K562 (cell line): Measurements from ENCODE around the gene CSN1S1. TPM values are rescaled to one million over a fixed set of nuclear protein-coding genes. Genes with fewer than 3 reads are reported as not detected.

Source experiments
- CBX3 ChIP-seq, 2 experiments: IDR thresholded peaks; 1 replicate in 1 of 2; 2 replicates in 1 of 2; pipeline ENCODE4 v1.6.1; 2012; ENCODE audit warnings: inconsistent platforms in 2 of 2, low read length in 2 of 2, borderline replicate concordance in 1 of 2, control low read depth in 1 of 2
- HDAC8 ChIP-seq: fragments of 450-650 bp; IDR thresholded peaks from 2 replicates; pipeline ENCODE4 v1.6.1; 2016; ENCODE audit warnings: mild to moderate bottlenecking, missing genetic modification characterization, moderate library complexity, missing compliant biosample characterization
- polyA plus RNA-seq, 8 experiments: library from polyadenylated mRNA; depleted of rRNA in 4 of 8; stranded (reverse) in 5 of 8; unstranded in 3 of 8; fragments of >200 nt; fragmentation: Nextera tagmentation in 2 of 8; fragmentation: Illumina TruSeq in 1 of 8; extraction: Ambion mirVana in 2 of 8; extraction: Trizol in 1 of 8; gene quantifications; 2 replicates each; pipeline versions ENCODE4 v1.2.1 to v1.2.3, GENCODE V29; 2011 to 2014; ENCODE audit warnings: inconsistent platforms in 1 of 8, missing spikeins in 1 of 8
- total RNA-seq, 7 experiments: library from RNA; depleted of rRNA in 6 of 7; stranded (reverse); fragments of >200 nt in 6 of 7; fragmentation: Illumina TruSeq in 2 of 7; extraction: Trizol in 2 of 7; gene quantifications; 2 replicates each; pipeline versions ENCODE4 v1.2.1 to v1.2.3, GENCODE V29; 2011 to 2021; ENCODE audit warnings: low replicate concordance in 1 of 7
- TF ChIP-seq, protein P1 (sequence below): fragments of 450-650 bp; IDR thresholded peaks from 2 replicates; pipeline ENCODE4 v1.6.1; 2016; ENCODE audit warnings: mild to moderate bottlenecking, moderate library complexity

The CSN1S1 gene
- total and polyA plus RNA-seq, 9 of the 15 experiments (the other 6 are each of a cell fraction or from before 2014, with no cell fraction given) = not detected

DNA sequence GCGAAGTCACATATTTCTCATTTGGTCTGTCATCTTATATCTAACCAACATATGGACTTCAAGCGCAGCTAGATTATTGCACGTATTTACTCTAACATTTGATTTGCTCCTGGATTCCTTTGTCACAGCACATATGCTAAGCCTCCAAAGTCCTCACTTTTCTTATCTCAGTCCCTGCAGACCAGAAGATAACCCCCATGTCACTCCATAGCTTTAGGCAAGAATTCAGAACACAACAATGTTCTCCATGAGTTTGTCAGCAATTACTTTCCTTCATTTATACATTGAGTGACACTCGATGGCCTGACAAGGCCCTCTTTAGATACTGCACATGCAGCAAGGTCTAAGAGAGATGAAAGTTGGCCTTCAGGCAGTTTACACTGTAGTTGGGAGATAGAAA is 60.1 kb downstream of the CSN1S1 start (continued):
- TF ChIP-seq, protein P1, sequence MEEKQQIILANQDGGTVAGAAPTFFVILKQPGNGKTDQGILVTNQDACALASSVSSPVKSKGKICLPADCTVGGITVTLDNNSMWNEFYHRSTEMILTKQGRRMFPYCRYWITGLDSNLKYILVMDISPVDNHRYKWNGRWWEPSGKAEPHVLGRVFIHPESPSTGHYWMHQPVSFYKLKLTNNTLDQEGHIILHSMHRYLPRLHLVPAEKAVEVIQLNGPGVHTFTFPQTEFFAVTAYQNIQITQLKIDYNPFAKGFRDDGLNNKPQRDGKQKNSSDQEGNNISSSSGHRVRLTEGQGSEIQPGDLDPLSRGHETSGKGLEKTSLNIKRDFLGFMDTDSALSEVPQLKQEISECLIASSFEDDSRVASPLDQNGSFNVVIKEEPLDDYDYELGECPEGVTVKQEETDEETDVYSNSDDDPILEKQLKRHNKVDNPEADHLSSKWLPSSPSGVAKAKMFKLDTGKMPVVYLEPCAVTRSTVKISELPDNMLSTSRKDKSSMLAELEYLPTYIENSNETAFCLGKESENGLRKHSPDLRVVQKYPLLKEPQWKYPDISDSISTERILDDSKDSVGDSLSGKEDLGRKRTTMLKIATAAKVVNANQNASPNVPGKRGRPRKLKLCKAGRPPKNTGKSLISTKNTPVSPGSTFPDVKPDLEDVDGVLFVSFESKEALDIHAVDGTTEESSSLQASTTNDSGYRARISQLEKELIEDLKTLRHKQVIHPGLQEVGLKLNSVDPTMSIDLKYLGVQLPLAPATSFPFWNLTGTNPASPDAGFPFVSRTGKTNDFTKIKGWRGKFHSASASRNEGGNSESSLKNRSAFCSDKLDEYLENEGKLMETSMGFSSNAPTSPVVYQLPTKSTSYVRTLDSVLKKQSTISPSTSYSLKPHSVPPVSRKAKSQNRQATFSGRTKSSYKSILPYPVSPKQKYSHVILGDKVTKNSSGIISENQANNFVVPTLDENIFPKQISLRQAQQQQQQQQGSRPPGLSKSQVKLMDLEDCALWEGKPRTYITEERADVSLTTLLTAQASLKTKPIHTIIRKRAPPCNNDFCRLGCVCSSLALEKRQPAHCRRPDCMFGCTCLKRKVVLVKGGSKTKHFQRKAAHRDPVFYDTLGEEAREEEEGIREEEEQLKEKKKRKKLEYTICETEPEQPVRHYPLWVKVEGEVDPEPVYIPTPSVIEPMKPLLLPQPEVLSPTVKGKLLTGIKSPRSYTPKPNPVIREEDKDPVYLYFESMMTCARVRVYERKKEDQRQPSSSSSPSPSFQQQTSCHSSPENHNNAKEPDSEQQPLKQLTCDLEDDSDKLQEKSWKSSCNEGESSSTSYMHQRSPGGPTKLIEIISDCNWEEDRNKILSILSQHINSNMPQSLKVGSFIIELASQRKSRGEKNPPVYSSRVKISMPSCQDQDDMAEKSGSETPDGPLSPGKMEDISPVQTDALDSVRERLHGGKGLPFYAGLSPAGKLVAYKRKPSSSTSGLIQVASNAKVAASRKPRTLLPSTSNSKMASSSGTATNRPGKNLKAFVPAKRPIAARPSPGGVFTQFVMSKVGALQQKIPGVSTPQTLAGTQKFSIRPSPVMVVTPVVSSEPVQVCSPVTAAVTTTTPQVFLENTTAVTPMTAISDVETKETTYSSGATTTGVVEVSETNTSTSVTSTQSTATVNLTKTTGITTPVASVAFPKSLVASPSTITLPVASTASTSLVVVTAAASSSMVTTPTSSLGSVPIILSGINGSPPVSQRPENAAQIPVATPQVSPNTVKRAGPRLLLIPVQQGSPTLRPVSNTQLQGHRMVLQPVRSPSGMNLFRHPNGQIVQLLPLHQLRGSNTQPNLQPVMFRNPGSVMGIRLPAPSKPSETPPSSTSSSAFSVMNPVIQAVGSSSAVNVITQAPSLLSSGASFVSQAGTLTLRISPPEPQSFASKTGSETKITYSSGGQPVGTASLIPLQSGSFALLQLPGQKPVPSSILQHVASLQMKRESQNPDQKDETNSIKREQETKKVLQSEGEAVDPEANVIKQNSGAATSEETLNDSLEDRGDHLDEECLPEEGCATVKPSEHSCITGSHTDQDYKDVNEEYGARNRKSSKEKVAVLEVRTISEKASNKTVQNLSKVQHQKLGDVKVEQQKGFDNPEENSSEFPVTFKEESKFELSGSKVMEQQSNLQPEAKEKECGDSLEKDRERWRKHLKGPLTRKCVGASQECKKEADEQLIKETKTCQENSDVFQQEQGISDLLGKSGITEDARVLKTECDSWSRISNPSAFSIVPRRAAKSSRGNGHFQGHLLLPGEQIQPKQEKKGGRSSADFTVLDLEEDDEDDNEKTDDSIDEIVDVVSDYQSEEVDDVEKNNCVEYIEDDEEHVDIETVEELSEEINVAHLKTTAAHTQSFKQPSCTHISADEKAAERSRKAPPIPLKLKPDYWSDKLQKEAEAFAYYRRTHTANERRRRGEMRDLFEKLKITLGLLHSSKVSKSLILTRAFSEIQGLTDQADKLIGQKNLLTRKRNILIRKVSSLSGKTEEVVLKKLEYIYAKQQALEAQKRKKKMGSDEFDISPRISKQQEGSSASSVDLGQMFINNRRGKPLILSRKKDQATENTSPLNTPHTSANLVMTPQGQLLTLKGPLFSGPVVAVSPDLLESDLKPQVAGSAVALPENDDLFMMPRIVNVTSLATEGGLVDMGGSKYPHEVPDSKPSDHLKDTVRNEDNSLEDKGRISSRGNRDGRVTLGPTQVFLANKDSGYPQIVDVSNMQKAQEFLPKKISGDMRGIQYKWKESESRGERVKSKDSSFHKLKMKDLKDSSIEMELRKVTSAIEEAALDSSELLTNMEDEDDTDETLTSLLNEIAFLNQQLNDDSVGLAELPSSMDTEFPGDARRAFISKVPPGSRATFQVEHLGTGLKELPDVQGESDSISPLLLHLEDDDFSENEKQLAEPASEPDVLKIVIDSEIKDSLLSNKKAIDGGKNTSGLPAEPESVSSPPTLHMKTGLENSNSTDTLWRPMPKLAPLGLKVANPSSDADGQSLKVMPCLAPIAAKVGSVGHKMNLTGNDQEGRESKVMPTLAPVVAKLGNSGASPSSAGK = no peak
- TF ChIP-seq HDAC8 (tag) (no peak), CBX3 (IDR thresholded peaks at IDR 0.05; ENCODE audit: borderline replicate concordance in 1 of 2, low read length in 2 of 2) (no peak)
